HEK293 (cell line): ENCODE results near the gene RPS6KA4.

Experiments
- GLIS2 ChIP-seq: fragments of 450-650 bp; formaldehyde crosslinking; IDR thresholded peaks from 2 replicates; pipeline ENCODE4 v1.5.1; 2016; ENCODE audit warnings: missing biosample characterization, missing genetic modification characterization
- KLF1 ChIP-seq: fragments of 450-650 bp; formaldehyde crosslinking; IDR thresholded peaks from 2 replicates; pipeline ENCODE4 v1.5.1; 2016; ENCODE audit warnings: missing biosample characterization, missing genetic modification characterization
- KLF16 ChIP-seq: fragments of 450-650 bp; formaldehyde crosslinking; IDR thresholded peaks from 2 replicates; pipeline ENCODE4 v1.5.1; 2017; ENCODE audit warnings: missing biosample characterization, missing genetic modification characterization
- KLF9 ChIP-seq: fragments of 450-650 bp; formaldehyde crosslinking; IDR thresholded peaks from 2 replicates; pipeline ENCODE4 v1.5.1; 2016; ENCODE audit warnings: missing biosample characterization, missing genetic modification characterization, low read depth
- ZBTB8A ChIP-seq: fragments of 450-650 bp; formaldehyde crosslinking; IDR thresholded peaks from 2 replicates; pipeline ENCODE4 v1.5.1; 2016; ENCODE audit warnings: missing biosample characterization, missing genetic modification characterization
- ZNF184 ChIP-seq: fragments of 450-650 bp; IDR thresholded peaks from 2 replicates; pipeline ENCODE4 v1.5.1; 2018; ENCODE audit warnings: missing biosample characterization, mild to moderate bottlenecking, missing genetic modification characterization
- ZNF266 ChIP-seq: fragments of 450-650 bp; formaldehyde crosslinking; IDR thresholded peaks from 2 replicates; pipeline ENCODE4 v1.5.1; 2016; ENCODE audit warnings: missing biosample characterization, missing genetic modification characterization, low read depth
- ZNF76 ChIP-seq: fragments of 450-650 bp; formaldehyde crosslinking; IDR thresholded peaks from 2 replicates; pipeline ENCODE4; 2016; ENCODE audit warnings: low read depth, missing biosample characterization, missing genetic modification characterization, borderline replicate concordance
- ZSCAN23 ChIP-seq: fragments of 450-650 bp; formaldehyde crosslinking; IDR thresholded peaks from 2 replicates; pipeline ENCODE4 v1.5.1; 2016; ENCODE audit warnings: missing biosample characterization, missing genetic modification characterization
- TF ChIP-seq, protein P1 (sequence below): fragments of 450-650 bp; formaldehyde crosslinking; IDR thresholded peaks from 2 replicates; pipeline ENCODE4 v1.5.1; 2017; ENCODE audit warnings: missing biosample characterization, missing genetic modification characterization
- TF ChIP-seq, protein P2 (sequence below): fragments of 450-650 bp; formaldehyde crosslinking; optimal IDR thresholded peaks from 2 replicates; pipeline ENCODE3; 2016; ENCODE audit warnings: missing biosample characterization, mild to moderate bottlenecking, missing genetic modification characterization
- TF ChIP-seq, protein P3 (sequence below): fragments of 450-650 bp; formaldehyde crosslinking; conservative IDR thresholded peaks from 2 replicates; pipeline ENCODE4 v1.5.1; 2016; ENCODE audit warnings: low read depth, missing biosample characterization, missing genetic modification characterization
- TF ChIP-seq, protein P4 (sequence below): fragments of 450-650 bp; formaldehyde crosslinking; IDR thresholded peaks from 2 replicates; pipeline ENCODE4 v1.5.1; 2016; ENCODE audit warnings: missing biosample characterization, missing genetic modification characterization
- TF ChIP-seq, protein P5 (sequence below): fragments of 450-650 bp; formaldehyde crosslinking; IDR thresholded peaks from 2 replicates; pipeline ENCODE4 v1.5.1; 2016; ENCODE audit warnings: missing biosample characterization, missing genetic modification characterization, low read depth

Gene RPS6KA4

DNA sequence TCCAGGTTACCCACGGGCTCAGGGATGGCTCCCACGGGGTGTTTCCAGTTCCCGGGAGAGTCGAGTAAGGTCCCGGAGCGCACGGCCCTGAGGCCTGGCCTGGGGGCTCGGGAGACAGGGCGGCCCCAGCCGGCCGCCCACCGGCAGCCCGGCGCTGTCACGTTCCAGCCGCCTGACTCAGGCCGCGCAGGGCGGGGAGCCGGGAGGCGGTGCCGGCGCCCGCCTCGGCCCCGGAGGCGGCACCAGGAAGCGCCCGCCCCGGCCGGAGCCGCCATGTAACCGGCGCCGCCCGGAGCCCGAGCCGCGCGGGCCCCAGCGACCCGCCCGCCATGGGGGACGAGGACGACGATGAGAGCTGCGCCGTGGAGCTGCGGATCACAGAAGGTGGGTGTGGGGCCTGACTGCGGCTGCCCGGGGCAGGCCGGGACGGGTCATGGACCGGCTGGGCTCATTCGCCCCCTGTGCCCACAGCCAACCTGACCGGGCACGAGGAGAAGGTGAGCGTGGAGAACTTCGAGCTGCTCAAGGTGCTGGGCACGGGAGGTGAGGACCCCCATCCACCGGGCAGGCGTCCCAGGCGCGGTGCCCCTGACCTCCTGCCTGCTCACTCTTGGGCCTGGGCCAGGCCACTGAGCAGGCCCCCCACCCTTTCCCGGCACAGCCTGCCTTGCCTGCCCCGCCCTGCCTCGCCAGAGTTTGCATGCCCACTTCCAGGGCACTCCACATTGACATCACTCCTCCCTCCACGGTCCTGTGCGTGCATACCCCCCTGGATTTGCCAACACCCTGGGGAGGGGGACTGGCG lies at the start of gene RPS6KA4 (continued):
- 0 out of 2 replicates have a peak, but pooled peaks have one; percentile 16 for TF ChIP-seq ZNF184 (tag by site-specific recombination)
- TF ChIP-seq ZBTB8A (tag by site-specific recombination), result peak; percentile 82
- no peak for TF ChIP-seq ZNF266 (tag by site-specific recombination)
- TF ChIP-seq KLF16 (tag by site-specific recombination), result 0 out of 2 replicates have a peak, but pooled peaks have one; percentile 20
- TF ChIP-seq, protein P1, sequence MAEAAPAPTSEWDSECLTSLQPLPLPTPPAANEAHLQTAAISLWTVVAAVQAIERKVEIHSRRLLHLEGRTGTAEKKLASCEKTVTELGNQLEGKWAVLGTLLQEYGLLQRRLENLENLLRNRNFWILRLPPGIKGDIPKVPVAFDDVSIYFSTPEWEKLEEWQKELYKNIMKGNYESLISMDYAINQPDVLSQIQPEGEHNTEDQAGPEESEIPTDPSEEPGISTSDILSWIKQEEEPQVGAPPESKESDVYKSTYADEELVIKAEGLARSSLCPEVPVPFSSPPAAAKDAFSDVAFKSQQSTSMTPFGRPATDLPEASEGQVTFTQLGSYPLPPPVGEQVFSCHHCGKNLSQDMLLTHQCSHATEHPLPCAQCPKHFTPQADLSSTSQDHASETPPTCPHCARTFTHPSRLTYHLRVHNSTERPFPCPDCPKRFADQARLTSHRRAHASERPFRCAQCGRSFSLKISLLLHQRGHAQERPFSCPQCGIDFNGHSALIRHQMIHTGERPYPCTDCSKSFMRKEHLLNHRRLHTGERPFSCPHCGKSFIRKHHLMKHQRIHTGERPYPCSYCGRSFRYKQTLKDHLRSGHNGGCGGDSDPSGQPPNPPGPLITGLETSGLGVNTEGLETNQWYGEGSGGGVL, result peak; percentile 39; the same call in 1 of the 2 replicates
- TF ChIP-seq, protein P2, sequence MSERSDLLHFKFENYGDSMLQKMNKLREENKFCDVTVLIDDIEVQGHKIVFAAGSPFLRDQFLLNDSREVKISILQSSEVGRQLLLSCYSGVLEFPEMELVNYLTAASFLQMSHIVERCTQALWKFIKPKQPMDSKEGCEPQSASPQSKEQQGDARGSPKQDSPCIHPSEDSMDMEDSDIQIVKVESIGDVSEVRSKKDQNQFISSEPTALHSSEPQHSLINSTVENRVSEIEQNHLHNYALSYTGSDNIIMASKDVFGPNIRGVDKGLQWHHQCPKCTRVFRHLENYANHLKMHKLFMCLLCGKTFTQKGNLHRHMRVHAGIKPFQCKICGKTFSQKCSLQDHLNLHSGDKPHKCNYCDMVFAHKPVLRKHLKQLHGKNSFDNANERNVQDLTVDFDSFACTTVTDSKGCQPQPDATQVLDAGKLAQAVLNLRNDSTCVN (tag by site-specific recombination), result peak; percentile 64
- TF ChIP-seq KLF9 (tag by site-specific recombination), result 0 out of 2 replicates have a peak, but pooled peaks have one; percentile 19
- peak; percentile 57 for TF ChIP-seq KLF1 (tag by site-specific recombination)
- TF ChIP-seq ZNF76, result peak; percentile 67; the same call in 1 of the 2 replicates
- no peak for TF ChIP-seq ZSCAN23 (tag by site-specific recombination)
- TF ChIP-seq, protein P3, sequence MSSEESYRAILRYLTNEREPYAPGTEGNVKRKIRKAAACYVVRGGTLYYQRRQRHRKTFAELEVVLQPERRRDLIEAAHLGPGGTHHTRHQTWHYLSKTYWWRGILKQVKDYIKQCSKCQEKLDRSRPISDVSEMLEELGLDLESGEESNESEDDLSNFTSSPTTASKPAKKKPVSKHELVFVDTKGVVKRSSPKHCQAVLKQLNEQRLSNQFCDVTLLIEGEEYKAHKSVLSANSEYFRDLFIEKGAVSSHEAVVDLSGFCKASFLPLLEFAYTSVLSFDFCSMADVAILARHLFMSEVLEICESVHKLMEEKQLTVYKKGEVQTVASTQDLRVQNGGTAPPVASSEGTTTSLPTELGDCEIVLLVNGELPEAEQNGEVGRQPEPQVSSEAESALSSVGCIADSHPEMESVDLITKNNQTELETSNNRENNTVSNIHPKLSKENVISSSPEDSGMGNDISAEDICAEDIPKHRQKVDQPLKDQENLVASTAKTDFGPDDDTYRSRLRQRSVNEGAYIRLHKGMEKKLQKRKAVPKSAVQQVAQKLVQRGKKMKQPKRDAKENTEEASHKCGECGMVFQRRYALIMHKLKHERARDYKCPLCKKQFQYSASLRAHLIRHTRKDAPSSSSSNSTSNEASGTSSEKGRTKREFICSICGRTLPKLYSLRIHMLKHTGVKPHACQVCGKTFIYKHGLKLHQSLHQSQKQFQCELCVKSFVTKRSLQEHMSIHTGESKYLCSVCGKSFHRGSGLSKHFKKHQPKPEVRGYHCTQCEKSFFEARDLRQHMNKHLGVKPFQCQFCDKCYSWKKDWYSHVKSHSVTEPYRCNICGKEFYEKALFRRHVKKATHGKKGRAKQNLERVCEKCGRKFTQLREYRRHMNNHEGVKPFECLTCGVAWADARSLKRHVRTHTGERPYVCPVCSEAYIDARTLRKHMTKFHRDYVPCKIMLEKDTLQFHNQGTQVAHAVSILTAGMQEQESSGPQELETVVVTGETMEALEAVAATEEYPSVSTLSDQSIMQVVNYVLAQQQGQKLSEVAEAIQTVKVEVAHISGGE (tag by site-specific recombination), result peak; percentile 30; the same call in 1 of the 2 replicates
- TF ChIP-seq, protein P4, sequence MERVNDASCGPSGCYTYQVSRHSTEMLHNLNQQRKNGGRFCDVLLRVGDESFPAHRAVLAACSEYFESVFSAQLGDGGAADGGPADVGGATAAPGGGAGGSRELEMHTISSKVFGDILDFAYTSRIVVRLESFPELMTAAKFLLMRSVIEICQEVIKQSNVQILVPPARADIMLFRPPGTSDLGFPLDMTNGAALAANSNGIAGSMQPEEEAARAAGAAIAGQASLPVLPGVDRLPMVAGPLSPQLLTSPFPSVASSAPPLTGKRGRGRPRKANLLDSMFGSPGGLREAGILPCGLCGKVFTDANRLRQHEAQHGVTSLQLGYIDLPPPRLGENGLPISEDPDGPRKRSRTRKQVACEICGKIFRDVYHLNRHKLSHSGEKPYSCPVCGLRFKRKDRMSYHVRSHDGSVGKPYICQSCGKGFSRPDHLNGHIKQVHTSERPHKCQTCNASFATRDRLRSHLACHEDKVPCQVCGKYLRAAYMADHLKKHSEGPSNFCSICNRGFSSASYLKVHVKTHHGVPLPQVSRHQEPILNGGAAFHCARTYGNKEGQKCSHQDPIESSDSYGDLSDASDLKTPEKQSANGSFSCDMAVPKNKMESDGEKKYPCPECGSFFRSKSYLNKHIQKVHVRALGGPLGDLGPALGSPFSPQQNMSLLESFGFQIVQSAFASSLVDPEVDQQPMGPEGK (tag by site-specific recombination), result peak; percentile 60
- TF ChIP-seq, protein P5, sequence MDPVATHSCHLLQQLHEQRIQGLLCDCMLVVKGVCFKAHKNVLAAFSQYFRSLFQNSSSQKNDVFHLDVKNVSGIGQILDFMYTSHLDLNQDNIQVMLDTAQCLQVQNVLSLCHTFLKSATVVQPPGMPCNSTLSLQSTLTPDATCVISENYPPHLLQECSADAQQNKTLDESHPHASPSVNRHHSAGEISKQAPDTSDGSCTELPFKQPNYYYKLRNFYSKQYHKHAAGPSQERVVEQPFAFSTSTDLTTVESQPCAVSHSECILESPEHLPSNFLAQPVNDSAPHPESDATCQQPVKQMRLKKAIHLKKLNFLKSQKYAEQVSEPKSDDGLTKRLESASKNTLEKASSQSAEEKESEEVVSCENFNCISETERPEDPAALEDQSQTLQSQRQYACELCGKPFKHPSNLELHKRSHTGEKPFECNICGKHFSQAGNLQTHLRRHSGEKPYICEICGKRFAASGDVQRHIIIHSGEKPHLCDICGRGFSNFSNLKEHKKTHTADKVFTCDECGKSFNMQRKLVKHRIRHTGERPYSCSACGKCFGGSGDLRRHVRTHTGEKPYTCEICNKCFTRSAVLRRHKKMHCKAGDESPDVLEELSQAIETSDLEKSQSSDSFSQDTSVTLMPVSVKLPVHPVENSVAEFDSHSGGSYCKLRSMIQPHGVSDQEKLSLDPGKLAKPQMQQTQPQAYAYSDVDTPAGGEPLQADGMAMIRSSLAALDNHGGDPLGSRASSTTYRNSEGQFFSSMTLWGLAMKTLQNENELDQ (tag by site-specific recombination), result no peak
- TF ChIP-seq GLIS2 (tag by site-specific recombination), result peak; percentile 78; the same call in 1 of the 2 replicates
